Measurements from ENCODE around the gene ZNF564. TPM values are rescaled to one million over a fixed set of nuclear protein-coding genes. Genes with fewer than 3 reads are reported as not detected.
"Not testable (repeated sequence)": the region's sequence is repeated elsewhere in the genome, so short reads cannot be mapped to it uniquely, and the experiment has no call there.

The ZNF564 gene
- total and polyA plus RNA-seq, 9 donors: 7.2 to 23.2 (median 15.2) TPM

DNA sequence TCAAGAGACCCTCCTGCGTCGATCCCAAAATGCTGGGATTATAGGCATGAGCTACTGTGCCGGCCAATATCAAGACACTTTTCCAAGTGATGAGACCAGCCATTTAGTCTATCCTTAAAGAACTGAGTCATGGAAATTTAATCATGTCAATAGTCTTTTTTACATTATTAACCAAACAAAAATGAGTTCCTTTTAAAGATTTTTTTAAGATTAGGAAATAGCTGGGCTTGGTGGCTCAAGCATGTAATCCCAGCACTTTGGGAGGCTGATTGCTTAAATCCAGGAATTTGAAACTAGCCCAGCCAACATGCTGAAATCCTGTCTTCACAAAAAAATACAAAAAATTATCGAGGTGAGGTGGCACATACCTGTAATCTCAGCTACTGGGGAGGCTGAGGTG lies 16.7 kb upstream of the ZNF564 start:
- intact Hi-C loops (cut with DNase I): loop anchor here in 1 of 4 donors (10.0 kb wide), 1 partner anchor 97 kb away; the partner anchor contains the start of genes MAN2B1 and WDR83
- Histone ChIP-seq H3K27me3 (no peaks in the 10 kb centered on the region), H3K9me3 (no peaks in the 10 kb centered on the region), H3K36me3 (no peaks in the 10 kb centered on the region), H3K4me3 (no peak overlapping the region), H3K4me1 (ENCODE audit: insufficient read depth) (no peaks in the 10 kb centered on the region), H3K27ac (no peak overlapping the region)
- TF ChIP-seq POLR2A (IDR thresholded peaks at IDR 0.05): no peak
- TF ChIP-seq CTCF (IDR thresholded peaks at IDR 0.05): no peak
- no peak for TF ChIP-seq EP300 (IDR thresholded peaks at IDR 0.05)
- no peak for DNase-seq
- WGBS, 3 donors: 87 to 89% (median 87%) methylated on average over 4 of the region's 4 CpGs

DNA sequence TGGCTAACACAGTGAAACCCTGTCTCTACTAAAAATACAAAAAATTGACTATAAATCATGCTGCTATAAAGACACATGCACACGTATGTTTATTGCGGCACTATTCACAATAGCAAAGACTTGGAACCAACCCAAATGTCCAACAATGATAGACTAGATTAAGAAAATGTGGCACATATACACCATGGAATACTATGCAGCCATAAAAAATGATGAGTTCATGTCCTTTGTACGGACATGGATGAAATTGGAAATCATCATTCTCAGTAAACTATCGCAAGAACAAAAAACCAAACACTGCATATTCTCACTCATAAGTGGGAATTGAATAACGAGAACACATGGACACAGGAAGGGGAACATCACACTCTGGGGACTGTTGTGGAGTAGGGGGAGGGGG lies 15.1 kb upstream of the ZNF564 start:
- H3K4me1 ChIP-seq (ENCODE audit: insufficient read depth); H3K4me3 ChIP-seq; H3K36me3 ChIP-seq; H3K27me3 ChIP-seq; DNase-seq; H3K27ac ChIP-seq; H3K9me3 ChIP-seq: not testable (repeated sequence)
- intact Hi-C loops (cut with DNase I): loop anchor here in 1 of 4 donors (10.0 kb wide), 1 partner anchor 98 kb away; the partner anchor contains the start of genes MAN2B1 and WDR83
- 92 to 96% (median 93%) methylated on average over 5 of the region's 5 CpGs for WGBS, 3 donors

DNA sequence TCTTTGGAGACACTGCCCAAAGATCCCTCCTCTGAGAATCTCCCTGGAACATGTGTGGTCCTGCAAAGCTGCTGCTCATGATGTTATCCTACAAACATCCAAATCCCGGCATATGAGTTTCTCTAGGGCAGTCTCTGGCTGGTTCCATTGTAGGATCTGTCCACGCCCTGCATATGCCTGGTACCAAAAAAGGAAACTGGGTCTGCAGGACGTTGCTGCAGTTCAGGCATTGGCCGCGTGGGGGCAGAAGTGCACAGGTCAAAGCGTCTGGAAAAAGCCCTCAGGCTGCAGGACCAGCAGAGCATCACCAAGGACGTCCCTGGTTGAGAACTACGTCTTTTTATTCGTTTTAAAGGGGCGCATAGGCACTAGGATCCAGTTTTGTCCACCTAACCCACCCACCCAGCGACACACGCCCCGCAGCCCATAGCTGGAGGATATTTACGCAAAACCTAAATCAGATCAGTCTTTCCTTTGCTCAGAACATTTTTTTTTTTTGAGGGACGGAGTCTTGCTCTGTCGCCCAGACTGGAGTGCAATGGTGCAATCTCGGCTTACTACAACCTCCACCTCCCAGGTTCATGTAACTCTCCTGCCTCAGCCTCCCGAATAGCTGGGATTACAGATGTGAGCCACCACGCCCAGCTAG lies 12.9 kb upstream of the ZNF564 start:
- Histone ChIP-seq H3K36me3 (no peaks in the 10 kb centered on the region), H3K4me1 (ENCODE audit: insufficient read depth) (no peaks in the 10 kb centered on the region), H3K27ac (no peak overlapping the region), H3K9me3 (no peaks in the 10 kb centered on the region), H3K27me3 (no peaks in the 10 kb centered on the region), H3K4me3 (no peak overlapping the region)
- WGBS, 3 donors: 18% methylated on average over 19 of the region's 19 CpGs
- intact Hi-C loops (cut with DNase I): loop anchor here in 1 of 4 donors (10.0 kb wide), 1 partner anchor 101 kb away; the partner anchor contains the start of genes MAN2B1 and WDR83
- peak; percentile 76 to 92 (median 87) for DNase-seq
- peak; percentile 71 to 86 (median 73) for TF ChIP-seq CTCF (IDR thresholded peaks at IDR 0.05)
- no peak for TF ChIP-seq EP300 (IDR thresholded peaks at IDR 0.05)

DNA sequence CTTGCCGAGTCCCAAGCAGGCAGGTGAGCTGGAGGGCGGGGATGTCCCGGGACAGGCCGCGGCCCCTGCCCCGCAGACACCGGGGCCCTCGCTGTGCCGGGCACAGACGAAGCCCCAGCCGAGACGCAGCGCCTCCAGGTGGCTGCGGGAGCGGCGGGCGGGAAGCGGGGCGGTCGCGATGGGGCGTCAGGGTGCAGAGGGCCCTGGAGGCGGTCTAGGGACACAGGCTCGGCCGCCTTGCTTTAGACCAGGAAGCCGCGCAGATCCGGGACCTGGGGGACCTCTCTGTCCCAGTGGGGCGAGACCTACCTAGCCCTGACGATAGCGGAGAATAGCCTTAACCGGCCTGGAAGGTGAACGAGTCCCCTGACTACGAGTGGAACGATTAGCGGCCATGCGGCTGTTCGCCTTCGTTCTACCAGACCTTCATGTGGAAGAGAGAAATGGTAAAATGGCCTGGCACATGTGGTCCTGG lies 4.2 kb upstream of the ZNF564 start:
- intact Hi-C loops (cut with DNase I): no loop called here
- TF ChIP-seq EP300 (IDR thresholded peaks at IDR 0.05): no peak
- no peak for TF ChIP-seq CTCF (IDR thresholded peaks at IDR 0.05)
- TF ChIP-seq POLR2A (IDR thresholded peaks at IDR 0.05): no peak
- no peaks in the 10 kb centered on the region for H3K36me3 ChIP-seq
- WGBS, 3 donors: 30 to 42% (median 36%) methylated on average over 38 to 39 of the region's 39 CpGs
- DNase-seq: no peak
- H3K4me1 ChIP-seq (ENCODE audit: insufficient read depth): peaks cover 4% of the 10 kb centered on the region
- H3K9me3 ChIP-seq: no peaks in the 10 kb centered on the region
- no peak overlapping the region for H3K27ac ChIP-seq
- H3K27me3 ChIP-seq: no peaks in the 10 kb centered on the region
- no peak overlapping the region for H3K4me3 ChIP-seq

GRCh38 chr19:12546903-12547302 lies 4.4 kb downstream of the ZNF564 start:
- no peak overlapping the region for H3K27ac ChIP-seq
- intact Hi-C loops (cut with DNase I): no loop called here
- no peaks in the 10 kb centered on the region for H3K36me3 ChIP-seq
- H3K4me3 ChIP-seq: no peak overlapping the region
- no peak for DNase-seq
- 66 to 84% (median 67%) methylated on average over 2 of the region's 2 CpGs for WGBS, 3 donors
- no peaks in the 10 kb centered on the region for H3K9me3 ChIP-seq
- no peak for TF ChIP-seq EP300 (IDR thresholded peaks at IDR 0.05)
- no peak for TF ChIP-seq POLR2A (IDR thresholded peaks at IDR 0.05)
- TF ChIP-seq CTCF (IDR thresholded peaks at IDR 0.05): no peak
- H3K4me1 ChIP-seq (ENCODE audit: insufficient read depth): peaks cover 8% of the 10 kb centered on the region
- H3K27me3 ChIP-seq: no peaks in the 10 kb centered on the region

Data from ovary (tissue), 9 donors.